Measurements from ENCODE around the gene PCSK7.

PCSK7 gene

DNA sequence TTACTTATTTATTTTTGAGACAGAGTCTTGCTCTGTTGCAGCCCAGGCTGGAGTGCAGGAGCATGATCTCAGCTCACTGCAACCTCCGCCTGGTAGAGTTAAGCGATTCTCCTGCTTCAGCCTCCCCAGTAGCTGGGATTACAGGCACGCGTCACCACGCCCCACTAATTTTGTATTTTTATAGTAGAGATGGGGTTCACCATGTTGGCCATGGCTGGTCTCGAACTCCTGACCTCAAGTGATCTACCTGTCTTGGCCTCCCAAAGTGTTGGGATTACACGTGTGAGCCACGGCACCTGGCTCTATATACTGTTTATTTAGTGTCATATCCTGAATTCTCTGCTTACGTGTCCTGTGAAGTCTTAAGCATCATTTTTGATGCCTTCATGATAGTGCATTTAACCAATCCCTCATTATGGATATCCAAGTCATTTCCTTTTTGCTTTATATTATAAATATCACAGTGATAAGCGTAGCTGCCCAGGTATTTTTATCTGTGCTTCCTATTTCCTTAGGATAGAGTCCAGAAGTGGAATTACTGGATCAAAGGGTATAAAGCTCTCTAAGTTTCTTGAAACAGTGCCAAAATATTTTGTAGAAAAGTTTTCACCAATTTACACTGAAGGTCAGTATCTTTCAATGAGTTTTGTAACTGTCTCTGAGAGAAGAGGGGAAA is 54.2 kb downstream of the PCSK7 start:
- DNase-seq (ENCODE audit: low spot score in 2 of 2) (no peak), ATAC-seq (replicated peaks; ENCODE audit: extremely low read depth, poor library complexity, severe bottlenecking) (no peak)
- Mint-ChIP-seq H3K4me3 (peak overlapping the region; percentile 88), H3K9me3 (no peaks in the 10 kb centered on the region), H3K27me3 (no peaks in the 10 kb centered on the region), H3K36me3 (ENCODE audit: insufficient read depth) (peaks cover 12% of the 10 kb centered on the region), H3K4me1 (peaks cover 29% of the 10 kb centered on the region), H3K27ac (ENCODE audit: low read depth) (peak overlapping the region; percentile 90)

- H3K27me3 Mint-ChIP-seq: no peaks in the 10 kb centered on the region
- H3K36me3 Mint-ChIP-seq (ENCODE audit: insufficient read depth): peaks cover 11% of the 10 kb centered on the region
- peaks cover 27% of the 10 kb centered on the region for H3K4me1 Mint-ChIP-seq
- no peak overlapping the region for H3K27ac Mint-ChIP-seq (ENCODE audit: low read depth)
- DNase-seq (ENCODE audit: low spot score in 2 of 2) (no peak), ATAC-seq (replicated peaks; ENCODE audit: extremely low read depth, poor library complexity, severe bottlenecking) (no peak)
- H3K4me3 Mint-ChIP-seq: no peak overlapping the region
- no peaks in the 10 kb centered on the region for H3K9me3 Mint-ChIP-seq
Measured at GRCh38 chr11:117176186-117176585, 55.7 kb downstream of the PCSK7 start.

DNA sequence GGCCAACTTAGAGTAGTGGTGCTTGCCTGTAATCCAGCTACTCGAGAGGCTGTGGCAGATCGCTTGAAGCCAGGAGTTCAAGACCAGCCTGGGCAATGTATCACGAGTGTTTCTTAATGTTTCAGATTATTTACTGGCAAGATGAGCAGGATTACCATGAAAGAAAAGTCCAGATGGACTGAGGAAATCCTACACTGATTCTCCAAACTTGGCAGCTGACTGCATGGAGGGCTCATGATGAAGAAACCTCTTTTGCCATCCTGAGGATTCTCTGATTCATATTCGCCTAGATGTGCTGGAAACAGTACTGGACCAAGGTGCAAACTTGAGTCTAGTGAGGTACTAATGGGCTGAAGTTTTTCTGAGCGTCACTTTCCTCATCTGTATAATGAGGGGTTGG is 56.1 kb downstream of the PCSK7 start:
- H3K27ac Mint-ChIP-seq (ENCODE audit: low read depth): no peak overlapping the region
- H3K9me3 Mint-ChIP-seq: no peaks in the 10 kb centered on the region
- no peak for DNase-seq (ENCODE audit: low spot score in 2 of 2)
- H3K27me3 Mint-ChIP-seq: no peaks in the 10 kb centered on the region
- H3K36me3 Mint-ChIP-seq (ENCODE audit: insufficient read depth): peaks cover 10% of the 10 kb centered on the region
- no peak for ATAC-seq (replicated peaks; ENCODE audit: extremely low read depth, poor library complexity, severe bottlenecking)
- peaks cover 23% of the 10 kb centered on the region for H3K4me1 Mint-ChIP-seq
- no peak overlapping the region for H3K4me3 Mint-ChIP-seq

DNA sequence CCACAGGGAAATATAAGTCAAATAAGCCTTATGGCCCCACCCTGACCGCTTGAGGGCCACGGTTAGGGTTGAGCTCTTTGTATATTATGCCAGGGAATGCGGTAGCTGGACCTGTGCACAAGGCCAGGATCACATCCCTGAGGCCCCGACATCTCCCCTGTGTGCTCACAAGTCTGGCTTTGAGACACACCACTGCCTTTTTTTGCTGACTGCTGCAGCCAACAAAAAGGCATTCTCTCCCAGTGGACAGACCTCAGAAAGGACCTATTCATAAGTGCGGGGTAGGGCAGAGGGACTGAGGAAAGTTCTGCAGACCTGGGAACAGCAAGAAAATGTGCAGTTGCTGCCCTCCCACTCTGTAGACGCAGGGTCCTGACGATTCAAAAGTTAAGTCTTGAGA is 56.8 kb downstream of the PCSK7 start:
- peaks cover 16% of the 10 kb centered on the region for H3K4me1 Mint-ChIP-seq
- no peaks in the 10 kb centered on the region for H3K9me3 Mint-ChIP-seq
- H3K36me3 Mint-ChIP-seq (ENCODE audit: insufficient read depth): peaks cover 10% of the 10 kb centered on the region
- DNase-seq (ENCODE audit: low spot score in 2 of 2) (no peak), ATAC-seq (replicated peaks; ENCODE audit: extremely low read depth, poor library complexity, severe bottlenecking) (no peak)
- no peaks in the 10 kb centered on the region for H3K27me3 Mint-ChIP-seq
- no peak overlapping the region for H3K4me3 Mint-ChIP-seq
- H3K27ac Mint-ChIP-seq (ENCODE audit: low read depth): no peak overlapping the region

DNA sequence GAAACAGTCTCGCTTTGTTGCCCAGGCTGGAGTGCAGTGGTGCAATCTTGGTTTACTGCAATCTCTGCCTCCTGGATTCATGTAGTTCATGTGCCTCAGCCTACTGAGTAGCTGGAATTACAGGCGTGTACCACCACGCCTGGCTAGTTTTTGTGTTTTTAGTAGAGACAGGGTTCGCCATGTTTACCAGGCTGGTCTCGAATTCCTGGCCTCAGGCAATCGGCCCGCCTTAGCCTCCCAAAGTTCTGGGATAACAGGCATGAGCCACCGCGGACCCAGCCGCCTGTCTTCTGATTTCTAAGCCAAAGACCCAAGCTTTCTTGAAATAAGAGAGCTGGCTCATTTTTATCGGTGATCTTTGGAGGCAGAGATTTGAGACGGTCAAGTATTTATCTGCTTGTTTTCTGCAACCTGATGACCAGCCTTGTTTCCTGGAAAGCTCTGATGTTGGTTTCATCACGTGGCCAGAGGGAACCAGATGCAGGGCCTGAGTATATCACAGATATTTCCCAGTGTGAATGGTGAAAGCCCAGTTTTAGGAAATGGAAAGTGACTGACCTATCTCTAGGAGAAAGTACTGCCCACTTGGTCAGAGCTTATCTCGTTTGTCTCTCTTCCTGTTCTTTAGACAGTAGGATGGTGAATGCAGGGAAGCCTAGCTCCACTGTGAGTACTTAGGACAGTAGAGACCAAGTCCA is 59.0 kb downstream of the PCSK7 start:
- ATAC-seq (replicated peaks; ENCODE audit: extremely low read depth, poor library complexity, severe bottlenecking) (no peak), DNase-seq (ENCODE audit: low spot score in 2 of 2) (no peak)
- Mint-ChIP-seq H3K27me3 (no peaks in the 10 kb centered on the region), H3K36me3 (ENCODE audit: insufficient read depth) (peaks cover 19% of the 10 kb centered on the region), H3K4me3 (no peak overlapping the region), H3K9me3 (no peaks in the 10 kb centered on the region), H3K27ac (ENCODE audit: low read depth) (no peak overlapping the region), H3K4me1 (peaks cover 3% of the 10 kb centered on the region)

GRCh38 chr11:117171404-117172061 is 60.3 kb downstream of the PCSK7 start:
- no peak for ATAC-seq (replicated peaks; ENCODE audit: extremely low read depth, poor library complexity, severe bottlenecking)
- no peaks in the 10 kb centered on the region for H3K9me3 Mint-ChIP-seq
- H3K27me3 Mint-ChIP-seq: no peaks in the 10 kb centered on the region
- no peaks in the 10 kb centered on the region for H3K4me1 Mint-ChIP-seq
- H3K27ac Mint-ChIP-seq (ENCODE audit: low read depth): no peak overlapping the region
- H3K36me3 Mint-ChIP-seq (ENCODE audit: insufficient read depth): peaks cover 30% of the 10 kb centered on the region
- no peak overlapping the region for H3K4me3 Mint-ChIP-seq
- no peak for DNase-seq (ENCODE audit: low spot score in 2 of 2)

GRCh38 chr11:117171007-117171403 is 60.9 kb downstream of the PCSK7 start:
- H3K27ac Mint-ChIP-seq (ENCODE audit: low read depth): no peak overlapping the region
- ATAC-seq (replicated peaks; ENCODE audit: extremely low read depth, poor library complexity, severe bottlenecking): no peak
- H3K36me3 Mint-ChIP-seq (ENCODE audit: insufficient read depth): peaks cover 33% of the 10 kb centered on the region
- no peak for DNase-seq (ENCODE audit: low spot score in 2 of 2)
- no peaks in the 10 kb centered on the region for H3K27me3 Mint-ChIP-seq
- H3K9me3 Mint-ChIP-seq: no peaks in the 10 kb centered on the region
- H3K4me3 Mint-ChIP-seq: no peak overlapping the region
- H3K4me1 Mint-ChIP-seq: no peaks in the 10 kb centered on the region

GRCh38 chr11:117170210-117170609 is 61.7 kb downstream of the PCSK7 start:
- H3K27ac Mint-ChIP-seq (ENCODE audit: low read depth): no peak overlapping the region
- no peaks in the 10 kb centered on the region for H3K4me1 Mint-ChIP-seq
- H3K36me3 Mint-ChIP-seq (ENCODE audit: insufficient read depth): peaks cover 40% of the 10 kb centered on the region
- H3K9me3 Mint-ChIP-seq: no peaks in the 10 kb centered on the region
- DNase-seq (ENCODE audit: low spot score in 2 of 2) (no peak), ATAC-seq (replicated peaks; ENCODE audit: extremely low read depth, poor library complexity, severe bottlenecking) (no peak)
- no peaks in the 10 kb centered on the region for H3K27me3 Mint-ChIP-seq
- no peak overlapping the region for H3K4me3 Mint-ChIP-seq

- no peak overlapping the region for H3K27ac Mint-ChIP-seq (ENCODE audit: low read depth)
- no peaks in the 10 kb centered on the region for H3K27me3 Mint-ChIP-seq
- H3K36me3 Mint-ChIP-seq (ENCODE audit: insufficient read depth): peaks cover 44% of the 10 kb centered on the region
- no peaks in the 10 kb centered on the region for H3K9me3 Mint-ChIP-seq
- ATAC-seq (replicated peaks; ENCODE audit: extremely low read depth, poor library complexity, severe bottlenecking): no peak
- no peak for DNase-seq (ENCODE audit: low spot score in 2 of 2)
- H3K4me3 Mint-ChIP-seq: no peak overlapping the region
- H3K4me1 Mint-ChIP-seq: no peaks in the 10 kb centered on the region
Measured at GRCh38 chr11:117169736-117170135, 62.1 kb downstream of the PCSK7 start.

GRCh38 chr11:117166491-117166890 is 65.4 kb downstream of the PCSK7 start:
- H3K9me3 Mint-ChIP-seq: no peaks in the 10 kb centered on the region
- peaks cover 65% of the 10 kb centered on the region for H3K36me3 Mint-ChIP-seq (ENCODE audit: insufficient read depth)
- no peaks in the 10 kb centered on the region for H3K4me1 Mint-ChIP-seq
- no peak overlapping the region for H3K4me3 Mint-ChIP-seq
- ATAC-seq (replicated peaks; ENCODE audit: extremely low read depth, poor library complexity, severe bottlenecking) (no peak), DNase-seq (ENCODE audit: low spot score in 2 of 2) (no peak)
- H3K27ac Mint-ChIP-seq (ENCODE audit: low read depth): no peak overlapping the region
- H3K27me3 Mint-ChIP-seq: no peaks in the 10 kb centered on the region

DNA sequence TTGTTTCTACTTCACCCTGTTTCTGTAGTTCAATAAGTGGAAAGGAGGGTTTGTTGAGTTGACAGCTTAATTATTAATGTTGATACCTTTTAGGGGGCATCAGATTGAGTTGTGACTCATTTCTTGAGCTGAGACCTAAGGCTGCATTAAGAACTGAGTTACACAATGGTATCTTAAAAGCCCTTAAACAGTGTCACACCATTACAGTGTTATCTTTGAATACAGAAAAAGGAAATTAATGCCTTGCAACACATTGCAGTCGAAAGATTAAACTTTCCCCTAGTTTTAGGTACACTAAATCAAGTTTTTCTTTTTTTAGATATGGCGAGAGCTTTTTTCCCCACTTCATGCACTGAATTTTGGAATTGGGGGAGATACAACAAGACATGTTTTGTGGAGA is 71.0 kb downstream of the PCSK7 start:
- ATAC-seq (replicated peaks; ENCODE audit: extremely low read depth, poor library complexity, severe bottlenecking): no peak
- H3K9me3 Mint-ChIP-seq: no peaks in the 10 kb centered on the region
- no peak overlapping the region for H3K27ac Mint-ChIP-seq (ENCODE audit: low read depth)
- H3K4me3 Mint-ChIP-seq: no peak overlapping the region
- DNase-seq (ENCODE audit: low spot score in 2 of 2): no peak
- H3K36me3 Mint-ChIP-seq (ENCODE audit: insufficient read depth): peaks cover 66% of the 10 kb centered on the region
- no peaks in the 10 kb centered on the region for H3K27me3 Mint-ChIP-seq
- H3K4me1 Mint-ChIP-seq: peaks cover 14% of the 10 kb centered on the region

GRCh38 chr11:117159892-117160291 is 72.0 kb downstream of the PCSK7 start:
- peaks cover 62% of the 10 kb centered on the region for H3K36me3 Mint-ChIP-seq (ENCODE audit: insufficient read depth)
- H3K27me3 Mint-ChIP-seq: no peaks in the 10 kb centered on the region
- peak overlapping the region; percentile 53 for H3K27ac Mint-ChIP-seq (ENCODE audit: low read depth)
- peaks cover 23% of the 10 kb centered on the region for H3K4me1 Mint-ChIP-seq
- H3K9me3 Mint-ChIP-seq: no peaks in the 10 kb centered on the region
- DNase-seq (ENCODE audit: low spot score in 2 of 2) (no peak), ATAC-seq (replicated peaks; ENCODE audit: extremely low read depth, poor library complexity, severe bottlenecking) (no peak)
- H3K4me3 Mint-ChIP-seq: no peak overlapping the region

- ATAC-seq (replicated peaks; ENCODE audit: extremely low read depth, poor library complexity, severe bottlenecking) (no peak), DNase-seq (ENCODE audit: low spot score in 2 of 2) (no peak)
- Mint-ChIP-seq H3K27ac (ENCODE audit: low read depth) (no peak overlapping the region), H3K27me3 (no peaks in the 10 kb centered on the region), H3K36me3 (ENCODE audit: insufficient read depth) (peaks cover 46% of the 10 kb centered on the region), H3K4me1 (peaks cover 27% of the 10 kb centered on the region), H3K4me3 (no peak overlapping the region), H3K9me3 (no peaks in the 10 kb centered on the region)
Measured at GRCh38 chr11:117157507-117157906, 74.4 kb downstream of the PCSK7 start.

Measured in central memory CD8-positive, alpha-beta T cell (primary cell).